GM23338 (cell line): Measurements from ENCODE around the gene NCAN. TPM values are rescaled to one million over a fixed set of nuclear protein-coding genes. Genes with fewer than 3 reads are reported as not detected.

Experiments used
- ATAC-seq: fragments of 200-7000 bp; cut with Tn5 transposase; 3 replicates; pipeline ENCODE4 v1.9.1; 2020
- DNase-seq: peaks from one replicate; pipeline ENCODE4 v3.0.0-alpha.2; 2015; ENCODE audit warnings: low spot score
- H2AFZ ChIP-seq: fragments of 200-600 bp; sonication (generic); 2 replicates; pipeline ENCODE4 v1.8.0; 2016; ENCODE audit warnings: antibody characterized with exemption, mild to moderate bottlenecking, moderate library complexity
- H3F3A ChIP-seq: fragments of 200-600 bp; sonication (generic); replicated peaks from 2 replicates; pipeline ENCODE4 v1.8.0; 2017; ENCODE audit warnings: antibody characterized with exemption, mixed run types, low read depth
- H3K27ac ChIP-seq: fragments of 200-600 bp; sonication (generic); 2 replicates; pipeline ENCODE4 v1.6.1; 2016; ENCODE audit warnings: low read depth
- H3K27me3 ChIP-seq: fragments of 200-600 bp; sonication (generic); 2 replicates; pipeline ENCODE4 v1.8.0; 2016; ENCODE audit warnings: mild to moderate bottlenecking, mixed run types, moderate library complexity; ENCODE audit not compliant: insufficient read depth
- H3K36me3 ChIP-seq: fragments of 200-600 bp; sonication (generic); 2 replicates; pipeline ENCODE4 v1.8.0; 2016; ENCODE audit warnings: mild to moderate bottlenecking; ENCODE audit not compliant: insufficient read depth
- H3K4me1 ChIP-seq: fragments of 200-600 bp; sonication (generic); 2 replicates; pipeline ENCODE4 v1.8.0; 2016; ENCODE audit warnings: mild to moderate bottlenecking, moderate library complexity; ENCODE audit not compliant: insufficient read depth
- H3K4me2 ChIP-seq: fragments of 200-600 bp; sonication (generic); 2 replicates; pipeline ENCODE4 v1.7.1; 2017; ENCODE audit warnings: mixed run types
- H3K4me3 ChIP-seq: fragments of 200-600 bp; sonication (generic); 2 replicates; pipeline ENCODE4 v1.6.1; 2016; ENCODE audit warnings: mixed run types
- H3K79me2 ChIP-seq: fragments of 200-600 bp; sonication (generic); replicated peaks from 2 replicates; pipeline ENCODE4 v1.8.0; 2017; ENCODE audit warnings: mild to moderate bottlenecking; ENCODE audit not compliant: insufficient read depth
- H3K9me2 ChIP-seq: fragments of 200-600 bp; sonication (generic); 2 replicates; pipeline ENCODE4 v1.8.0; 2017; ENCODE audit not compliant: insufficient read depth
- H4K20me1 ChIP-seq: fragments of 200-600 bp; sonication (generic); replicated peaks from 2 replicates; pipeline ENCODE4 v1.8.0; 2017; ENCODE audit warnings: mild to moderate bottlenecking; ENCODE audit not compliant: insufficient read depth
- H3K27ac Mint-ChIP-seq: 2 replicates; pipeline ENCODE4 v1.8.0; 2020; ENCODE audit warnings: inconsistent platforms, mild to moderate bottlenecking, moderate library complexity, mixed read lengths
- H3K27me3 Mint-ChIP-seq: 3 replicates; pipeline ENCODE4 v1.8.0; 2022; ENCODE audit warnings: low read depth, mild to moderate bottlenecking, moderate library complexity, mixed read lengths, inconsistent platforms; ENCODE audit not compliant: insufficient read depth, poor library complexity
- H3K36me3 Mint-ChIP-seq: 3 replicates; pipeline ENCODE4 v1.8.0; 2021; ENCODE audit warnings: low read depth, mild to moderate bottlenecking, inconsistent platforms, moderate library complexity, mixed read lengths
- H3K4me1 Mint-ChIP-seq: 3 replicates; pipeline ENCODE4 v1.8.0; 2020; ENCODE audit warnings: mild to moderate bottlenecking, inconsistent platforms, mixed read lengths
- H3K4me3 Mint-ChIP-seq: 3 replicates; pipeline ENCODE4 v1.8.0; 2021; ENCODE audit warnings: moderate library complexity, mild to moderate bottlenecking, inconsistent platforms, mixed read lengths
- H3K9me3 Mint-ChIP-seq: 3 replicates; pipeline ENCODE4 v1.8.0; 2020; ENCODE audit warnings: moderate library complexity, mild to moderate bottlenecking, inconsistent platforms, mixed read lengths
- CREB1 ChIP-seq: fragments of 250-450 bp; sonication (Bioruptor Pico); IDR thresholded peaks from 2 replicates; pipeline ENCODE4 v1.5.0; 2020; ENCODE audit warnings: low read depth, mild to moderate bottlenecking, moderate library complexity
- EZH2 ChIP-seq: fragments of 200-600 bp; sonication (generic); IDR thresholded peaks from one replicate; pipeline ENCODE4 v1.8.0; 2017; ENCODE audit warnings: antibody characterized with exemption, mild to moderate bottlenecking, low read depth; ENCODE audit not compliant: unreplicated experiment
- JUNB ChIP-seq: IDR thresholded peaks from one replicate; pipeline ENCODE4 v1.6.1; 2016; ENCODE audit warnings: antibody characterized with exemption; ENCODE audit not compliant: unreplicated experiment
- NANOG ChIP-seq: IDR thresholded peaks from 2 replicates; pipeline ENCODE4 v1.6.1; 2016; ENCODE audit warnings: antibody characterized with exemption, borderline replicate concordance
- POLR2AphosphoS5 ChIP-seq: IDR thresholded peaks from 2 replicates; pipeline ENCODE4 v1.6.1; 2016; ENCODE audit warnings: antibody characterized with exemption, low read depth
- ZNF114 ChIP-seq: fragments of 250-450 bp; sonication (Bioruptor Pico); IDR thresholded peaks from 2 replicates; pipeline ENCODE4 v1.5.0; 2020; ENCODE audit warnings: mild to moderate bottlenecking, moderate library complexity
- polyA plus RNA-seq: library from polyadenylated mRNA; unstranded; fragments of >200 nt; fragmentation: Nextera tagmentation; extraction: Ambion mirVana; gene quantifications from 2 replicates; pipeline ENCODE4 v1.2.1, GENCODE V29; 2016
- total RNA-seq: library from RNA; depleted of rRNA; stranded (reverse); fragments of >200 nt; shearing (Covaris generic); gene quantifications from 2 replicates; pipeline ENCODE4 v1.2.3, GENCODE V29; 2014
- TF ChIP-seq, protein P1 (sequence below), 2 experiments: fragments of 200-600 bp in 1 of 2; sonication (generic) in 1 of 2; conservative IDR thresholded peaks; 2 replicates each; pipeline versions ENCODE4 v1.5.1 to v1.6.1; 2016 to 2017; ENCODE audit warnings: antibody characterized with exemption in 2 of 2, low read depth in 2 of 2, mild to moderate bottlenecking in 2 of 2, moderate library complexity in 1 of 2
- TF ChIP-seq, protein P2 (sequence below): IDR thresholded peaks from 2 replicates; pipeline ENCODE4 v1.6.1; 2016; ENCODE audit warnings: antibody characterized with exemption
- TF ChIP-seq, protein P3 (sequence below): fragments of 250-450 bp; sonication (Bioruptor Pico); IDR thresholded peaks from 2 replicates; pipeline ENCODE4 v1.5.0; 2020; ENCODE audit warnings: mild to moderate bottlenecking, moderate library complexity
- TF ChIP-seq, protein P4 (sequence below): IDR thresholded peaks from one replicate; pipeline ENCODE4 v1.6.1; 2018; ENCODE audit warnings: antibody characterized with exemption; ENCODE audit not compliant: unreplicated experiment

Gene NCAN
- total and polyA plus RNA-seq, 2 experiments from 2014 or later = 1.8 to 9.4 TPM

DNA sequence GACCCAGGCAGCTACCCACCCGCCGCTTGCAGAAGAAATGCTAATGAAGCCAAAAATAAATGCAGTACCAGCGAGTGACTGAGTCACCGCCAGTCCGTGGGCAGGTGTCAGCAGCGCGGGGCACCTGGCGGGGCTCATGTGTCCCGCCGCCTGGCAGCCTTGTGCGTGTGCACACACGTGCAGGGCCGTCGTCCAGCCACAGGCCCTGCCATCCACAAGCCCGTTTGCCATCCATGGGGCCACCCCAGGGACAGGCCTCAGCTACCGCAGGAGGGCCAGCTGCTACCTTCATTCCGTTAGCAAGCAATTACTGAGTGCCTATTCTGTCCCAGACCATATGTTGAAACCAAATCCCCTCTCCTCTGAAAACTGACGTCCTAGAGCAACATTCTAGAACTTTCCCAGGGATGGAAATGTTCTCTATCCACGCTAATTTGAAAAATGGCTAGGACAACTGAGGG lies 20.5 kb downstream of the NCAN start:
- Histone ChIP-seq H3K9me2 (peaks cover 4% of the 10 kb centered on the region; the same call in 1 of the 2 replicates), H3K27me3 (no peaks in the 10 kb centered on the region), H3K79me2 (no peaks in the 10 kb centered on the region), H3K36me3 (no peaks in the 10 kb centered on the region; the same call in 1 of the 2 replicates), H3K4me3 (no peak overlapping the region), H3F3A (no peaks in the 10 kb centered on the region), H3K27ac (no peak overlapping the region), H3K4me2 (no peak overlapping the region), H2AFZ (no peak overlapping the region), H3K4me1 (no peaks in the 10 kb centered on the region), H4K20me1 (no peaks in the 10 kb centered on the region)
- ATAC-seq = peak; percentile 27; the same call in 1 of the 3 replicates
- Mint-ChIP-seq H3K27ac (no peak overlapping the region), H3K4me3 (no peak overlapping the region; the same call in 2 of the 3 replicates), H3K9me3 (peaks cover 28% of the 10 kb centered on the region), H3K36me3 (peaks cover 9% of the 10 kb centered on the region; the same call in 2 of the 3 replicates), H3K4me1 (no peaks in the 10 kb centered on the region; the same call in 2 of the 3 replicates), H3K27me3 (peaks cover 12% of the 10 kb centered on the region)
- DNase-seq = no peak
- TF ChIP-seq CREB1 (CRISPR knock-in tag) = no peak
- TF ChIP-seq, protein P1, sequence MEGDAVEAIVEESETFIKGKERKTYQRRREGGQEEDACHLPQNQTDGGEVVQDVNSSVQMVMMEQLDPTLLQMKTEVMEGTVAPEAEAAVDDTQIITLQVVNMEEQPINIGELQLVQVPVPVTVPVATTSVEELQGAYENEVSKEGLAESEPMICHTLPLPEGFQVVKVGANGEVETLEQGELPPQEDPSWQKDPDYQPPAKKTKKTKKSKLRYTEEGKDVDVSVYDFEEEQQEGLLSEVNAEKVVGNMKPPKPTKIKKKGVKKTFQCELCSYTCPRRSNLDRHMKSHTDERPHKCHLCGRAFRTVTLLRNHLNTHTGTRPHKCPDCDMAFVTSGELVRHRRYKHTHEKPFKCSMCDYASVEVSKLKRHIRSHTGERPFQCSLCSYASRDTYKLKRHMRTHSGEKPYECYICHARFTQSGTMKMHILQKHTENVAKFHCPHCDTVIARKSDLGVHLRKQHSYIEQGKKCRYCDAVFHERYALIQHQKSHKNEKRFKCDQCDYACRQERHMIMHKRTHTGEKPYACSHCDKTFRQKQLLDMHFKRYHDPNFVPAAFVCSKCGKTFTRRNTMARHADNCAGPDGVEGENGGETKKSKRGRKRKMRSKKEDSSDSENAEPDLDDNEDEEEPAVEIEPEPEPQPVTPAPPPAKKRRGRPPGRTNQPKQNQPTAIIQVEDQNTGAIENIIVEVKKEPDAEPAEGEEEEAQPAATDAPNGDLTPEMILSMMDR (conservative IDR thresholded peaks at IDR 0.05; ENCODE audit: low read depth in 2 of 2) = no peak
- no peak for TF ChIP-seq ZNF114 (CRISPR knock-in tag)
- TF ChIP-seq, protein P2, sequence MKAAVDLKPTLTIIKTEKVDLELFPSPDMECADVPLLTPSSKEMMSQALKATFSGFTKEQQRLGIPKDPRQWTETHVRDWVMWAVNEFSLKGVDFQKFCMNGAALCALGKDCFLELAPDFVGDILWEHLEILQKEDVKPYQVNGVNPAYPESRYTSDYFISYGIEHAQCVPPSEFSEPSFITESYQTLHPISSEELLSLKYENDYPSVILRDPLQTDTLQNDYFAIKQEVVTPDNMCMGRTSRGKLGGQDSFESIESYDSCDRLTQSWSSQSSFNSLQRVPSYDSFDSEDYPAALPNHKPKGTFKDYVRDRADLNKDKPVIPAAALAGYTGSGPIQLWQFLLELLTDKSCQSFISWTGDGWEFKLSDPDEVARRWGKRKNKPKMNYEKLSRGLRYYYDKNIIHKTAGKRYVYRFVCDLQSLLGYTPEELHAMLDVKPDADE = no peak
- TF ChIP-seq, protein P3, sequence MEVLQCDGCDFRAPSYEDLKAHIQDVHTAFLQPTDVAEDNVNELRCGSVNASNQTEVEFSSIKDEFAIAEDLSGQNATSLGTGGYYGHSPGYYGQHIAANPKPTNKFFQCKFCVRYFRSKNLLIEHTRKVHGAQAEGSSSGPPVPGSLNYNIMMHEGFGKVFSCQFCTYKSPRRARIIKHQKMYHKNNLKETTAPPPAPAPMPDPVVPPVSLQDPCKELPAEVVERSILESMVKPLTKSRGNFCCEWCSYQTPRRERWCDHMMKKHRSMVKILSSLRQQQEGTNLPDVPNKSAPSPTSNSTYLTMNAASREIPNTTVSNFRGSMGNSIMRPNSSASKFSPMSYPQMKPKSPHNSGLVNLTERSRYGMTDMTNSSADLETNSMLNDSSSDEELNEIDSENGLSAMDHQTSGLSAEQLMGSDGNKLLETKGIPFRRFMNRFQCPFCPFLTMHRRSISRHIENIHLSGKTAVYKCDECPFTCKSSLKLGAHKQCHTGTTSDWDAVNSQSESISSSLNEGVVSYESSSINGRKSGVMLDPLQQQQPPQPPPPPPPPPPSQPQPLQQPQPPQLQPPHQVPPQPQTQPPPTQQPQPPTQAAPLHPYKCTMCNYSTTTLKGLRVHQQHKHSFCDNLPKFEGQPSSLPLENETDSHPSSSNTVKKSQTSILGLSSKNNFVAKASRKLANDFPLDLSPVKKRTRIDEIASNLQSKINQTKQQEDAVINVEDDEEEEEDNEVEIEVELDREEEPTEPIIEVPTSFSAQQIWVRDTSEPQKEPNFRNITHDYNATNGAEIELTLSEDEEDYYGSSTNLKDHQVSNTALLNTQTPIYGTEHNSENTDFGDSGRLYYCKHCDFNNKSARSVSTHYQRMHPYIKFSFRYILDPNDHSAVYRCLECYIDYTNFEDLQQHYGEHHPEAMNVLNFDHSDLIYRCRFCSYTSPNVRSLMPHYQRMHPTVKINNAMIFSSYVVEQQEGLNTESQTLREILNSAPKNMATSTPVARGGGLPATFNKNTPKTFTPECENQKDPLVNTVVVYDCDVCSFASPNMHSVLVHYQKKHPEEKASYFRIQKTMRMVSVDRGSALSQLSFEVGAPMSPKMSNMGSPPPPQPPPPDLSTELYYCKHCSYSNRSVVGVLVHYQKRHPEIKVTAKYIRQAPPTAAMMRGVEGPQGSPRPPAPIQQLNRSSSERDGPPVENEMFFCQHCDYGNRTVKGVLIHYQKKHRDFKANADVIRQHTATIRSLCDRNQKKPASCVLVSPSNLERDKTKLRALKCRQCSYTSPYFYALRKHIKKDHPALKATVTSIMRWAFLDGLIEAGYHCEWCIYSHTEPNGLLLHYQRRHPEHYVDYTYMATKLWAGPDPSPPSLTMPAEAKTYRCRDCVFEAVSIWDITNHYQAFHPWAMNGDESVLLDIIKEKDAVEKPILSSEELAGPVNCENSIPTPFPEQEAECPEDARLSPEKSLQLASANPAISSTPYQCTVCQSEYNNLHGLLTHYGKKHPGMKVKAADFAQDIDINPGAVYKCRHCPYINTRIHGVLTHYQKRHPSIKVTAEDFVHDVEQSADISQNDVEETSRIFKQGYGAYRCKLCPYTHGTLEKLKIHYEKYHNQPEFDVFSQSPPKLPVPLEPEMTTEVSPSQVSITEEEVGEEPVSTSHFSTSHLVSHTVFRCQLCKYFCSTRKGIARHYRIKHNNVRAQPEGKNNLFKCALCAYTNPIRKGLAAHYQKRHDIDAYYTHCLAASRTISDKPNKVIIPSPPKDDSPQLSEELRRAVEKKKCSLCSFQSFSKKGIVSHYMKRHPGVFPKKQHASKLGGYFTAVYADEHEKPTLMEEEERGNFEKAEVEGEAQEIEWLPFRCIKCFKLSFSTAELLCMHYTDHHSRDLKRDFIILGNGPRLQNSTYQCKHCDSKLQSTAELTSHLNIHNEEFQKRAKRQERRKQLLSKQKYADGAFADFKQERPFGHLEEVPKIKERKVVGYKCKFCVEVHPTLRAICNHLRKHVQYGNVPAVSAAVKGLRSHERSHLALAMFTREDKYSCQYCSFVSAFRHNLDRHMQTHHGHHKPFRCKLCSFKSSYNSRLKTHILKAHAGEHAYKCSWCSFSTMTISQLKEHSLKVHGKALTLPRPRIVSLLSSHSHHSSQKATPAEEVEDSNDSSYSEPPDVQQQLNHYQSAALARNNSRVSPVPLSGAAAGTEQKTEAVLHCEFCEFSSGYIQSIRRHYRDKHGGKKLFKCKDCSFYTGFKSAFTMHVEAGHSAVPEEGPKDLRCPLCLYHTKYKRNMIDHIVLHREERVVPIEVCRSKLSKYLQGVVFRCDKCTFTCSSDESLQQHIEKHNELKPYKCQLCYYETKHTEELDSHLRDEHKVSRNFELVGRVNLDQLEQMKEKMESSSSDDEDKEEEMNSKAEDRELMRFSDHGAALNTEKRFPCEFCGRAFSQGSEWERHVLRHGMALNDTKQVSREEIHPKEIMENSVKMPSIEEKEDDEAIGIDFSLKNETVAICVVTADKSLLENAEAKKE (CRISPR knock-in tag) = no peak
- no peak for TF ChIP-seq POLR2AphosphoS5
- TF ChIP-seq EZH2 = no peak
- TF ChIP-seq JUNB = no peak
- no peak for TF ChIP-seq NANOG
- TF ChIP-seq, protein P4, sequence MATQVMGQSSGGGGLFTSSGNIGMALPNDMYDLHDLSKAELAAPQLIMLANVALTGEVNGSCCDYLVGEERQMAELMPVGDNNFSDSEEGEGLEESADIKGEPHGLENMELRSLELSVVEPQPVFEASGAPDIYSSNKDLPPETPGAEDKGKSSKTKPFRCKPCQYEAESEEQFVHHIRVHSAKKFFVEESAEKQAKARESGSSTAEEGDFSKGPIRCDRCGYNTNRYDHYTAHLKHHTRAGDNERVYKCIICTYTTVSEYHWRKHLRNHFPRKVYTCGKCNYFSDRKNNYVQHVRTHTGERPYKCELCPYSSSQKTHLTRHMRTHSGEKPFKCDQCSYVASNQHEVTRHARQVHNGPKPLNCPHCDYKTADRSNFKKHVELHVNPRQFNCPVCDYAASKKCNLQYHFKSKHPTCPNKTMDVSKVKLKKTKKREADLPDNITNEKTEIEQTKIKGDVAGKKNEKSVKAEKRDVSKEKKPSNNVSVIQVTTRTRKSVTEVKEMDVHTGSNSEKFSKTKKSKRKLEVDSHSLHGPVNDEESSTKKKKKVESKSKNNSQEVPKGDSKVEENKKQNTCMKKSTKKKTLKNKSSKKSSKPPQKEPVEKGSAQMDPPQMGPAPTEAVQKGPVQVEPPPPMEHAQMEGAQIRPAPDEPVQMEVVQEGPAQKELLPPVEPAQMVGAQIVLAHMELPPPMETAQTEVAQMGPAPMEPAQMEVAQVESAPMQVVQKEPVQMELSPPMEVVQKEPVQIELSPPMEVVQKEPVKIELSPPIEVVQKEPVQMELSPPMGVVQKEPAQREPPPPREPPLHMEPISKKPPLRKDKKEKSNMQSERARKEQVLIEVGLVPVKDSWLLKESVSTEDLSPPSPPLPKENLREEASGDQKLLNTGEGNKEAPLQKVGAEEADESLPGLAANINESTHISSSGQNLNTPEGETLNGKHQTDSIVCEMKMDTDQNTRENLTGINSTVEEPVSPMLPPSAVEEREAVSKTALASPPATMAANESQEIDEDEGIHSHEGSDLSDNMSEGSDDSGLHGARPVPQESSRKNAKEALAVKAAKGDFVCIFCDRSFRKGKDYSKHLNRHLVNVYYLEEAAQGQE = no peak
